ENCODE measurements around the gene KIF26B.

Gene KIF26B

DNA sequence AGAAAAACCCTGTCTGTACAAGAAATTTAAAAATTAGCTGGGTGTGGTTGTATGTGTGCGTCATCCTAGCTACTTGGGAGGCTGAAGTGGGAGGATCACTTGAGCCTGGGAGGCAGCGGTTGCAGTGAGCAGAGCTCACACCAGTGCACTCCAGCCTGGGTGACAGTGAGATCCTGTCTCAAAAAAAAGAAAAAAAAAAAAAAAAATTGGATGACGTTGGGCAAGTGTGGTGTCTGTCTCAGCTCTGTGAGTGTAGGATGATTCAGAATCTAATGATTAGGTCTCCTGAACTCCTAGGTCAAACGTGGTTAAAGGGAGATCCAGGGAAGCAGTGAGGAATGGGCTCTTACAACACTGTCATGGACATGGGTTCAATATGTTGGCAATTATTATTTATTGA is 435.9 kb downstream of the KIF26B start:
- no peak overlapping the region for H3K4me3 ChIP-seq (ENCODE audit: control insufficient read depth in 1 of 7, extremely low read depth in 1 of 7, insufficient read depth in 4 of 7, low read depth in 2 of 7, low read length in 6 of 7)
- H3K4me1 ChIP-seq (ENCODE audit: control extremely low read depth in 1 of 4, control insufficient read depth in 4 of 4, insufficient read depth in 4 of 4, low read length in 3 of 4) = no peaks in the 10 kb centered on the region
- 95% methylated on average over 4 of the region's 4 CpGs for WGBS (ENCODE audit: insufficient coverage)
- H3K36me3 ChIP-seq (ENCODE audit: control insufficient read depth in 4 of 4, insufficient read depth in 4 of 4, low read length in 3 of 4) = no peaks in the 10 kb centered on the region
- no peaks in the 10 kb centered on the region for H3K27me3 ChIP-seq (replicated peaks in 2 of 5; ENCODE audit: control insufficient read depth in 4 of 5, insufficient read depth in 5 of 5, low read length in 4 of 5)
- no peak overlapping the region for H3K27ac ChIP-seq (ENCODE audit: insufficient read depth in 1 of 2, low read depth in 1 of 2, low read length in 2 of 2, poor library complexity in 1 of 2, severe bottlenecking in 2 of 2)
- H3K9me3 ChIP-seq (ENCODE audit: control extremely low read depth in 1 of 5, control insufficient read depth in 4 of 5, insufficient read depth in 2 of 5, low read depth in 1 of 5, low read length in 4 of 5) = no peaks in the 10 kb centered on the region
- ChIA-PET CTCF (no interaction called here), POLR2A (interaction anchor here (0.7 kb wide), 1 partner anchor 13 kb away, joined by 4 read pairs; no protein-coding TSS in a partner anchor)
- DNase-seq = no peak

DNA sequence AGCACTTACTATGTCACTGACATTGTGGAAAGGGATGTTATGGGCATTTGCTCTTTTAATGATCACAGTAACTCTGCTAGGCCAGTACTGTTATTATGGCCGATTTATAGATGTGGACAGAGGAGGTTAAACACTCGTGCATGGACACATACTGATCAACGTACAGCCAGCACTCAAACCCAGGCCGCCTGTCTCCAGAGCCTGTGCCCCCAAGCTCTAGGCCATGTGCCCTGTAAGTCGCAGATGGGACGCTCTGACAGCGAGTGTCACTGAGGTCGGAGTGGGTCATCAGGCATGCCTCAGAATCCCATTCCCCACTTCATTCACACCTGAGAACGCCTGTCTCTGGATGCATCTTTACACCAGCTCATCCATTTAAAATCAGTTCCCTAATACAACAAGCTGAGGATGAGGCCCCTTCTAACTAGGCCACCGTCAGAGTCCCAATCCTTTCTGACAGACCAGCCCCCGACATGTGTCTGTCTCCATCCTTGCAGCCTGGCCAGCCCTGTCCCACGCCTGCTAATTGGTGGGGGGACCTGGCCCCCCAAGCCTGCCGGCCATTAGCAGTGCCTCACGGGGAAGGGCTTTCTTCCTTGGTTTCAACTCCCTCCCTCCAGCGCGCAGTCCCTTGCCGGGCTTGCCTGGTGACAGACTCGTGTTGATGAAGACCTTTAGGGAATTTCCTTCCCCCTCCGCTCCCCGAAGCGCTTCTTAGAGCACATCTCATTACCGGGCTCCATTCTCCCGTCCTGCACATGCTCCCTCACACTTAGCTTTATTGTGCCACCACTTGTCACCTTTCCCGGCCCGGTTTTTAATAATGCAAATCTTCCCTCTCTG is 436.8 kb downstream of the KIF26B start:
- H3K27ac ChIP-seq (ENCODE audit: insufficient read depth in 1 of 2, low read depth in 1 of 2, low read length in 2 of 2, poor library complexity in 1 of 2, severe bottlenecking in 2 of 2) = no peak overlapping the region
- no peaks in the 10 kb centered on the region for H3K9me3 ChIP-seq (ENCODE audit: control extremely low read depth in 1 of 5, control insufficient read depth in 4 of 5, insufficient read depth in 2 of 5, low read depth in 1 of 5, low read length in 4 of 5)
- no peaks in the 10 kb centered on the region for H3K4me1 ChIP-seq (ENCODE audit: control extremely low read depth in 1 of 4, control insufficient read depth in 4 of 4, insufficient read depth in 4 of 4, low read length in 3 of 4)
- ChIA-PET CTCF (no interaction called here), POLR2A (no interaction called here)
- no peak for DNase-seq
- 99% methylated on average over 24 of the region's 25 CpGs for WGBS (ENCODE audit: insufficient coverage)
- H3K27me3 ChIP-seq (replicated peaks in 2 of 5; ENCODE audit: control insufficient read depth in 4 of 5, insufficient read depth in 5 of 5, low read length in 4 of 5) = no peaks in the 10 kb centered on the region
- no peak overlapping the region for H3K4me3 ChIP-seq (ENCODE audit: control insufficient read depth in 1 of 7, extremely low read depth in 1 of 7, insufficient read depth in 4 of 7, low read depth in 2 of 7, low read length in 6 of 7)
- no peaks in the 10 kb centered on the region for H3K36me3 ChIP-seq (ENCODE audit: control insufficient read depth in 4 of 4, insufficient read depth in 4 of 4, low read length in 3 of 4)

DNA sequence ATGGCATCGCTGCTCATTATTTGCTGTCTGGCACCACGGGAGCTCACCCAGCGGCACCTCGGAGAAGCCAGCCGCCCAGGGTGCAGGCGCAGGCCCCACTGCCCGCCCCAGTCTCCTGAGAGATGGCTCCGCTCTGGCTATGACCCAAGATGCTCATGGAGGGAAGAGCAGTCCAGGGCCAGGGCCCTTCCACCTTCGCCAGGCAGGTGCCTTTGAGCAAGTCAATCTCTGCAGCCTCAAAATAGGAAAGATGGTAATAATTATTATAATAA is 437.3 kb downstream of the KIF26B start:
- H3K4me1 ChIP-seq (ENCODE audit: control extremely low read depth in 1 of 4, control insufficient read depth in 4 of 4, insufficient read depth in 4 of 4, low read length in 3 of 4) = no peaks in the 10 kb centered on the region
- no peak for DNase-seq
- H3K36me3 ChIP-seq (ENCODE audit: control insufficient read depth in 4 of 4, insufficient read depth in 4 of 4, low read length in 3 of 4) = no peaks in the 10 kb centered on the region
- ChIA-PET POLR2A (no interaction called here), CTCF (no interaction called here)
- WGBS (ENCODE audit: insufficient coverage) = 99% methylated on average over 8 of the region's 9 CpGs
- no peak overlapping the region for H3K4me3 ChIP-seq (ENCODE audit: control insufficient read depth in 1 of 7, extremely low read depth in 1 of 7, insufficient read depth in 4 of 7, low read depth in 2 of 7, low read length in 6 of 7)
- no peak overlapping the region for H3K27ac ChIP-seq (ENCODE audit: insufficient read depth in 1 of 2, low read depth in 1 of 2, low read length in 2 of 2, poor library complexity in 1 of 2, severe bottlenecking in 2 of 2)
- no peaks in the 10 kb centered on the region for H3K9me3 ChIP-seq (ENCODE audit: control extremely low read depth in 1 of 5, control insufficient read depth in 4 of 5, insufficient read depth in 2 of 5, low read depth in 1 of 5, low read length in 4 of 5)
- H3K27me3 ChIP-seq (replicated peaks in 2 of 5; ENCODE audit: control insufficient read depth in 4 of 5, insufficient read depth in 5 of 5, low read length in 4 of 5) = no peaks in the 10 kb centered on the region

DNA sequence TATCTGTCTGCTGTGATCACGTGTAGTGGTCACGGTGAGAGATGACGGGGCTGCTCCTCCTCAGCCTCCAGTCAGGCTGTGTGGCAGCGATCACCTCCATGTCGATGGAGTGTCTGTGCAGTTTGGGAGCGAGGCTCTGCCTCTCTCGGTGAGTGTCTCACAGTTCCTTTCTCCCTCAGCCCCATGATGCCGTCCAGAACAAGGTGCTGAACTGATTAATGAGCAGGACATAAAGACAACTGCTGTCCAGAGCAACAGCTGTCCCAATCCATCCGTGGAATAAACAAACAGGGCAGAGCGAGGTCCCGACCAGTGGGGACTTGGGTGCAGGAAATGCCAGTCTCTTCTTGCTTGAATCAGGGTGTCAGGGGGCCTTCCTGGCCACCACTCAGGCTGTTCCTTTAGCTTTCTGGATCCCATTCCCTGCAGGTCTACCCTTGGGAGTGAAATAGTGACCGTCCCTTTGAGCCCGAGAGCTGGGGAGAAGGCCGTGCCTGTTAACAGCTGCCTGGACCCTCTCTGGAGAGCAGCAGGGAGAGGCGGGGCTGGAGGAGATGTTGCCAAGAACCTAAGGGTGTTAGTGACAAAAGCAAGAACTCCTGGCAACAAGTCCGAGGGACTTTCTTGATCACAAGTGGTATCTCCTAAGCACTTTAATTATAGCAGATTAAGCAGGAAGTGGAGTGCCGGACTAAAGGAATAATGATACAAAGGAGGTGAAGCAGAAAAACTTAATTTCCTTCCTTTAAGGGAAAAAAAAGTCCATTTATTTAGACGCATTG is 443.9 kb downstream of the KIF26B start:
- Histone ChIP-seq H3K27me3 (replicated peaks in 2 of 5; ENCODE audit: control insufficient read depth in 4 of 5, insufficient read depth in 5 of 5, low read length in 4 of 5) (peaks cover 0 to 2% (median 0%) of the 10 kb centered on the region in 5 experiments), H3K9me3 (ENCODE audit: control extremely low read depth in 1 of 5, control insufficient read depth in 4 of 5, insufficient read depth in 2 of 5, low read depth in 1 of 5, low read length in 4 of 5) (no peaks in the 10 kb centered on the region), H3K36me3 (ENCODE audit: control insufficient read depth in 4 of 4, insufficient read depth in 4 of 4, low read length in 3 of 4) (no peaks in the 10 kb centered on the region), H3K4me3 (ENCODE audit: control insufficient read depth in 1 of 7, extremely low read depth in 1 of 7, insufficient read depth in 4 of 7, low read depth in 2 of 7, low read length in 6 of 7) (no peak overlapping the region), H3K27ac (ENCODE audit: insufficient read depth in 1 of 2, low read depth in 1 of 2, low read length in 2 of 2, poor library complexity in 1 of 2, severe bottlenecking in 2 of 2) (no peak overlapping the region), H3K4me1 (ENCODE audit: control extremely low read depth in 1 of 4, control insufficient read depth in 4 of 4, insufficient read depth in 4 of 4, low read length in 3 of 4) (no peaks in the 10 kb centered on the region)
- ChIA-PET CTCF (interaction anchor here (1.0 kb wide), 1 partner anchor 11 kb away, joined by 3 read pairs; no protein-coding TSS in a partner anchor), POLR2A (no interaction called here)
- WGBS (ENCODE audit: insufficient coverage) = 96% methylated on average over 17 of the region's 18 CpGs
- DNase-seq = no peak

GRCh38 chr1:245599371-245600174 is 444.8 kb downstream of the KIF26B start:
- ChIA-PET CTCF (interaction anchor here (1.0 kb wide), 1 partner anchor 12 kb away, joined by 3 read pairs; no protein-coding TSS in a partner anchor), POLR2A (no interaction called here)
- 92% methylated on average over 11 of the region's 16 CpGs for WGBS (ENCODE audit: insufficient coverage)
- H3K36me3 ChIP-seq (ENCODE audit: control insufficient read depth in 4 of 4, insufficient read depth in 4 of 4, low read length in 3 of 4) = no peaks in the 10 kb centered on the region
- no peak for DNase-seq
- no peaks in the 10 kb centered on the region for H3K9me3 ChIP-seq (ENCODE audit: control extremely low read depth in 1 of 5, control insufficient read depth in 4 of 5, insufficient read depth in 2 of 5, low read depth in 1 of 5, low read length in 4 of 5)
- no peak overlapping the region for H3K4me3 ChIP-seq (ENCODE audit: control insufficient read depth in 1 of 7, extremely low read depth in 1 of 7, insufficient read depth in 4 of 7, low read depth in 2 of 7, low read length in 6 of 7)
- no peak overlapping the region for H3K27ac ChIP-seq (ENCODE audit: insufficient read depth in 1 of 2, low read depth in 1 of 2, low read length in 2 of 2, poor library complexity in 1 of 2, severe bottlenecking in 2 of 2)
- H3K27me3 ChIP-seq (replicated peaks in 2 of 5; ENCODE audit: control insufficient read depth in 4 of 5, insufficient read depth in 5 of 5, low read length in 4 of 5) = peaks cover 0 to 2% (median 0%) of the 10 kb centered on the region in 5 experiments
- no peaks in the 10 kb centered on the region for H3K4me1 ChIP-seq (ENCODE audit: control extremely low read depth in 1 of 4, control insufficient read depth in 4 of 4, insufficient read depth in 4 of 4, low read length in 3 of 4)

GRCh38 chr1:245600658-245601057 is 445.9 kb downstream of the KIF26B start:
- Histone ChIP-seq H3K36me3 (ENCODE audit: control insufficient read depth in 4 of 4, insufficient read depth in 4 of 4, low read length in 3 of 4) (no peaks in the 10 kb centered on the region), H3K27me3 (replicated peaks in 2 of 5; ENCODE audit: control insufficient read depth in 4 of 5, insufficient read depth in 5 of 5, low read length in 4 of 5) (peaks cover 0 to 2% (median 0%) of the 10 kb centered on the region in 5 experiments), H3K9me3 (ENCODE audit: control extremely low read depth in 1 of 5, control insufficient read depth in 4 of 5, insufficient read depth in 2 of 5, low read depth in 1 of 5, low read length in 4 of 5) (no peaks in the 10 kb centered on the region), H3K4me1 (ENCODE audit: control extremely low read depth in 1 of 4, control insufficient read depth in 4 of 4, insufficient read depth in 4 of 4, low read length in 3 of 4) (peaks cover 0 to 10% (median 8%) of the 10 kb centered on the region in 4 experiments), H3K27ac (ENCODE audit: insufficient read depth in 1 of 2, low read depth in 1 of 2, low read length in 2 of 2, poor library complexity in 1 of 2, severe bottlenecking in 2 of 2) (no peak overlapping the region), H3K4me3 (ENCODE audit: control insufficient read depth in 1 of 7, extremely low read depth in 1 of 7, insufficient read depth in 4 of 7, low read depth in 2 of 7, low read length in 6 of 7) (no peak overlapping the region)
- WGBS (ENCODE audit: insufficient coverage) = 100% methylated on average over 2 of the region's 4 CpGs
- DNase-seq = no peak
- POLR2A ChIA-PET = no interaction called here
- CTCF ChIA-PET = no interaction called here

All from common myeloid progenitor, CD34-positive (primary cell).